Stimulated activated CD4-positive, alpha-beta T cell treated with anti-CD3 and anti-CD28 coated beads, TNF-alpha, amount 100 ng/mL, for 4 hours (primary cell): ENCODE results near the gene FAM222B.

Experiments used
- DNase-seq, 3 experiments: peaks; one replicate each; pipeline ENCODE4 v3.0.0-alpha.2; 2020; ENCODE audit warnings: low read depth in 3 of 3

Gene FAM222B

DNA sequence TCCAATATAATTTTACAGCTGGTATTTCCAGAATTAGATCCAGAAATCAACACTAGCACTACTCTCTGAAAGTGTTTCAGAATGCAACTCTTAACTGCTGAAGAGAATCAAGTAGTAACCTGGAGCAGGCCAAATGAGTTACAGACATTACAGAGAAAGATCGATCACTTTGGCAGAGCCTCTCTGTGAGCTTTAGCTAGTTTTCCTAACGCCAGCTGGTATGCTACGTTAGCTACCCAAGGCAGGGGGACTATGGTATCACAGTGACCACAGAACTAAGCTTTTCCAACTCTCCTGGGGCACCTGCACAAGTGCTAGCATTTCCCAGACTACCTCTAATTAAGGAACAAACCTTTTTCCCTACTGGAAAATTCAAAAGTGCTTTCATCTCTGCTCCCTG is 68.4 kb downstream of the FAM222B start:
- DNase-seq: no peak

DNA sequence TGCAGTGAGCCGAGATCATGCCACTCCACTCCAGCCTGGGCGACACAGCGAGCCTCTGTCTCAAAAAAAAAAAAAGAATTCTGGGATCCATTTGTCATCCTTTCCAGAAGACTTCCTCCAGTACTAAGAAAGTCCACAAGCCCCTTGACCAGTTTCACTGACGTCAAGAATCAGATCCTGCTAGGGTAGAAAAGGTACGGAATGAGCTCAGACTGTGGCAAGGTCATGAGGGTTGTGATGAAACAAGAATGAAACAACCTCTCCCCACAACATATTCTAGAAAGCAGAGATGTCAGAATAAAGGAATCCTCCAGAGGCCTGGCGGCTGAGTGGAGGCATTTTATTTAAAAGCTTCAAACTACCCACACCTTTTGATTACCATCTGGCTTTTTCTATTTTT is 68.9 kb downstream of the FAM222B start:
- DNase-seq: no peak

DNA sequence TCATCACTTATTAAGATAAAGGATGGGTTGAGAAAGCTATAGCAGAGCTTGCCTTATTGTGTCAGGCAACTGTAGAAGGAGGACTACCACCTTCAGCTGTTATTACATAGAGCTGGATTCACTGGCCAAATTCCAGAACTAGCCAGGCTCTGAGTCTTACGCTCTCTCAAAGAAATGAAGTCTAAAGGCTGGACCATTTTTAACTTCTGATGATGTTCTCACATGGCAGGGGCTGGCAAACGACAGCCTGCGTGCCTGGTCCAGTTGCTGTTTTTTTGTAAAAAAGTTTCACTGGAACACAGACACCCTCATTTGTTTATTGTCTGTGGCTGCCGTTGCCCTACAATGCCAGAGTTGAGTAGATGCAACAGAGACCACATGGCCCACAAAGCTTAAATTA is 77.6 kb downstream of the FAM222B start:
- DNase-seq: no peak

DNA sequence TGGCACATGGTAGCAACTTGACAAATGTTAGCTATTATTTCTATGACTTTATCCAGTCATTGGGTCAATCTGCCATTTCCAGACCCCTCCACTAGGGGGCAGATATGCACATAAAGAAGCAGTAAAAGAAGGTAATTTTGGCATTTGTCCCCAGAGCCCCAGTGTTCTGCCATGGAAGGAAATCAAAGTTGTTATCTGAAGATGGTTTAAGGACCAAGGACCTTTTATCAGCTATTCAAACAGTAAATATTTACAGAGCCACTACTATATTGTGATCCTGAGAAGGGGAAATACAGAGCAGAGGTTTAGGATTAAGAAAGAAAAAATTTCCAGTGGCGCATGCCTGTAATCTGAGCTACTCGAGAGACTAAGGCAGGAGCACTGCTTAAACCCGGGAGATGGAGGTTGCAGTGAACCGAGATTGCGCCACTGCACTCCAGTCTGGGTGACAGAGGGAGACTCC is 78.8 kb downstream of the FAM222B start:
- peak; percentile 51 to 73 (median 52) for DNase-seq

DNA sequence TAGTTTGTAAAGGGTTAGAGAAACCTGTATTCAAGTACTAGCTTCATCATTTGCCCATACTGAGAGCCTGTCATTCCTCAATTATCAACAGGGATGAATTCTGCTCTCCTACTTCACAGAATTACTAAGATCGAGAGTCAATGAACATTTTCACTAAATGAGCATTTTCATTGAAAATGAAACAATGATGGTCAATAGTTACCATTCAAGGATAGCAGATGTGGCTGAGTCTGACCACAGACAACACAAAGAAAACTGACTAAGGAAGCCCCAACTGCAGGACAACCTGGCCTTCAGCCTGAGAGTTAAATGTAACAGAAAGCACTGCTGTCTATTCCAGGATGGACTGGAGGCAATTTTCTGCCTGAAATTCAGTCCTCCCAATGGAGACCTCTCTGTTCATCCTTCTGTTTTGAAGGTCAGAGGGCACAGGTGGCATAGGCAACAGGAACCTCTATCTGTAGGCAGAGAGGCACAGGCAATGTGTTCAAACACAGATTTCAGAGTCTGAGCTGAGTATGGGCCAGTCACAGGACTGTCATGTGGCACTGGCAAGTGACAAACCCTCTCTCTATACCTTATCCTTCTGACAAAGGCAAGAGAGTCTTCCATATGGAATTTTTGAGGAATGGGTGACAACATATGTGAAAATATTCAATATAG is 79.3 kb downstream of the FAM222B start:
- DNase-seq: no peak

DNA sequence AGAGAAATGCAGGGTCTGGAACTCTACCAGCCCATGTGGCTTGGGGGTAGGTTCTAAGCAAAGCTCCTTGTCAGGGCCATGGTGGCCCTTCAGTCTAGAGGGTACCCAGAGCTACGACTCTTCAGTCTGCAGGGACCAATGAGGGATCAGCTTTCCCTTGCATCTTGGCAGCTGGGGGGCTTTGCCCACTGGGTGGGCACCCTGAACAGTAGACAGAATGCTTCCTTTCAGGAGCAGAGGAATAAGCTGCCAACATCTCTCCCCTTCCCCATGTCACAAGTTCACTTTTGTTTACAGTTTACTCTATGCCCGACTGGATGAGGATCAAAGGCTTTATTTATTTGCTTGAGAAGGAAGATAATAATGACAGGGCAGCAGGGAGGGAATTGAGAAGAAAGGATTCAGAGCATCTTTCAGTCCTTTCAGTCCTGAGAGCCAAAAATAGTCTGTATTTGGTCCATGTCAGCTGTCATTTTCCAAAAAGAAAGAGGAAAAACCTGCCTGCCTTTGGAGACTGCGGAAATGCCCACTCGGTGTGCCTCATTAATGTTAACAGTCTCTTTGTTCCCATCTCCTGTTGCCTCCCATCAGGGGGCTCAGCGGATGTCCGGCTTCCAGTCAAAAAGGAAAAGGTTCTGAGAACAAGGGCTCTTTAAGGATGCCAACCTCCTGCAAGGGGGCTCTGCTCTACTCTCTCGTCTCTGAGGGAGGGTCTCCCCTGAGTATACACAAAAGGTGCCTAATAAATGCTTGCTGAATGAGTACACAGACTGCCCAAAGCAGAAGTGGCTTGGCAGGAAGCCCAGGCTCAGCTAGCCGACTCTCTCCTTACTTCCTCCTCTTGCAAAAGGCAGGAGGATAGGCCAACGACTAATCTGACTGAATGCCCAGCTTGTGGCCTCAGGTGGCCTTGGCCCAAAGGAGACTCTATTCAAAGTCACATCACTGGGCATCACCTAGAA is 81.7 kb downstream of the FAM222B start:
- DNase-seq: no peak

DNA sequence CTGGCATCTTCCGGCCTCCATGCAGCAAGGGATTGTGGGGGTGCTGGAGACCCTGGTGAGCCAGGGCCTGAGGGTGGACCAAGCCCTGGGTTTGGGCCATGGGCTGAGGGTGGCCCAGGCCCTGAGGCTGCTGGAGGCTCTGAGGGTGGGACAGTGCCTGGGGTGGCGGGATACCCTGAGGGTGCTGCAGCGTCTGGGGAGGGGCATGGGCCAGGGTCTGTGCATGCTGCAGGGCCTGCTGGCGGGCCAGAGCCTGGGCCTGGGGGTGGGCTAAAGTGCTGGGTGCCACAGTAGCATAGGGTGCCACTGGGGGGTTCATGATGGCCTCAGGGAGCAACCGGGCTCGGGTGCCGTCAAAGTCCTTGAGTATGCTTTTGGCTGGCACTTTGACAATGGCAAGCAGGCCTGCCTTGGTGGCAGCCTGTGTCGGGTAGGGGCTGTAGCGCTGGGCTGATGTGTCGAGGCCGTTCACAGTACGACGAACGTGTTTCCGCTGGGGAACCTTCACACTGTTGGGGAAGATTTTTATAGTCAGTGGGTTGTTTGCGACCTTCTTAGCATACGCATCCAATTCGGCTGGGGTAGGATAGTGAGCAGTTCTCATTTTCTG is 83.2 kb downstream of the FAM222B start:
- DNase-seq: no peak

DNA sequence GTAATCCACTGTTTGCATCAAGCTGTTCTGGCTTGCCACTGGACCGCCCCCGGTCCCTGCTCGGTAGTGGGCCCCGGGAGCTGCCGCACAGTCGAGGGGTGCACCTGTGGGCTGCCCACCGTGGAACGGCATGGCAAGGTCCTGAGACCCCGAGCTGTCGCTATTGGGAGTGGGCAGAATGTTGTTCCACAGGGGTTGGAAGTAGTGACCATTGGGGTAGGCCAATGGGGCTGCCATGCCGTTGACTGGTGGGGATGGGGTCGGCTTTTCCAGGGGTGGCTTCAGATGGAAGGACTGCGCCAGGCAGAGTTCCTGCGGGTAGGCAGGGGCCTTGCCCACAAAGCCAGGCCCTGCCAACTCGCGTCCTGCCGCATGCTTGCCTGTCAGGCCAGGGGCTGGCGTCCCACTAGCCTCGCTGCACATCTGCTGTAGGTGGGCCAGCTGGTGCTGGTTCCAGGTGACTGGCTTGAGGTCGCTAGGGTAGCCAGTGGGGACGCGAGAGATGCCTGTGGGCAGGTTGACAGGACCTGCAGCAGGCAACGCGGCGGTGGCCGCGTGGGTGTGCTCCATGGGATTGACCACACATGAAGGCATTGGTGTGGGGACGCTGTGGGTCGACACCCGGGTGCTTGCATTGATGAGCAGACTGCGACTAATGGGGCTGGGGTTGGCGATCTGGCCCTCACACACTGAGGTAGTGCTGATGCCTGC is 84.0 kb downstream of the FAM222B start:
- DNase-seq: no peak

DNA sequence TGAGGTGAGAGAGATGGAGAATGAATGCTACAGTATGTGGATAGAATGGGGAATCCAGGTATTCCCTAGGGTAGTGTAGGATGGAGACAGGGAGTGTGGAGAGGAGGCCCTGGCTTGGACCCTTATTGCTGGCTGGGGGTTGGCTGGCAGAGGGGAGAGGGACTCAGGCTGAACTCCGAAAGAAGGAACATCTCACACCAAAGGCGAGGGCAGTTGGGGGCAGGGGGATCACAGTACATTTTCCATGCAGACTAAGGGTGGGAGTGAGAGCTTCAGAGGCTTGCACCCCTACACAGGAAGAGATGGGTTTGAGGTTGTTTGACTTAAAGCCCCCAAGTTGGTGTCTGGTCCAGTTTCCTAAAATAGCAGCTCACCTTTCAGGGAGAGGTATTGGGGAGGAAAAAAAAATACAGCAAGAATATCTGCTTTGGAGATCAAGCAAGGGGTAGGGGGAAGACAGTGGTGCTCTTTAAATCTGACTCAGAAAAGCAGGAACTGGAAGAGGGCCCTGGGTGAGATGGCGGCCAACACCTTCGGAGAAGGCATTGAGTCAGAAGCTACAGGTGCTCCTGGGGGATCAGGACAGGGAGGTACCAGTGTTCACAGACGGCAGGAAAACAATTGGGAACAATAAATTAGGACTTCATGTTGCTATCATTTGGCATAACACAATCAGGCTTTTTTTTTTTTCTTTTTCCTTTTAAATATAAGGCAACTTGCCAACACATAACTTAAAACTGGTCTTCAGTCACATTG is 86.4 kb downstream of the FAM222B start:
- no peak for DNase-seq

DNA sequence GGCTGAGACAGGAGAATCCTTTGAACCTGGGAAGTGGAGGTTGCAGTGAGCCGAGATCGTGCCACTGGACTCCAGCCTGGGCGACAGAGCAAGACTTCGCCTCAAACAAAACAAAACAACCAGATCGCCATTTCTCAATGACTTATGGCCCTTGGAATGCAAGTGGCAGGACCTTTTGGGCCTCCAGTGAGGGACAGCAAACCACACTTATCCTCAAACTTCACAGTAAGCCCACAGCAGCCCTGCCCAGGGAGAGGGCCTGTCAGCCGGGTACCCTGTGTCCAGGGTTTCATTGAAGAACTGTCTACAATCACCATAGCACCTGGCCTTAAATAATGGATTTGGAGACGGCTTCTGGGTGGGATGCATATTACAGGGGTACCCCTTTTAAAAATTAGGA is 87.1 kb downstream of the FAM222B start:
- DNase-seq: no peak

DNA sequence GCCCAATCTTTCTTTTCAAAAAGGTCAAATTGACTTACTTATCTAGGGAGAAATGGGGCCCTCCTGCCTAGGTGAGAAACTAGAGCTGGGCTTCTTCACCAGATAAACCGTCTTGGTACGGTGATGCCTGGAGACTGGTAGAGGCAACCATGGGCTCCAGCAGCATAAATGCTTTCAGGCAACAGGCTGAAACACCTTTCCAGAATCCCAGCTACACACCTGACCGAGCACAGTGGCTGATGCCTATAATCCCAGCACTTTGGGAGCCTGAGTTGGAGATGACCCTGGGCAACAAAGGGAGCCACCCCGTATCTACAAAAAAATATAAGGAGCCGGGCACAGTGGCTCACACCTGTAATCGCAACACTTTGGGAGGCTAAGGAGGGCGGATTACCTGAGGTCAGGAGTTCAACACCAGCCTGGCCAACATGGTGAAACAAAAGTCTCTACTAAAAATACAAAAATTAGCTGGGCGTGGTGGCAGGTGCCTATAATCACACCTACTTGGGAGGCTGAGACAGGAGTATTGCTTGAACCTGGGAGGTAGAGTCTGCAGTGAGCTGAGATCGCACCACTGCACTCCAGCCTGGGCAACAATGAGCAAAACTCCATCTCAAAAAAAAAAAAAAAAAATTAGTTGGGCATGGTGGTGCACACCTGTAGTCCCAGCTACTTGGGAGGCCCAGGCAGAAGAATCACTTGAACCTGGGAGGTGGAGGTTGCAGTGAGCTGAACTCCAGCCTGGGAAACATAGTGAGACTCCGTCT is 90.8 kb downstream of the FAM222B start:
- DNase-seq: no peak

DNA sequence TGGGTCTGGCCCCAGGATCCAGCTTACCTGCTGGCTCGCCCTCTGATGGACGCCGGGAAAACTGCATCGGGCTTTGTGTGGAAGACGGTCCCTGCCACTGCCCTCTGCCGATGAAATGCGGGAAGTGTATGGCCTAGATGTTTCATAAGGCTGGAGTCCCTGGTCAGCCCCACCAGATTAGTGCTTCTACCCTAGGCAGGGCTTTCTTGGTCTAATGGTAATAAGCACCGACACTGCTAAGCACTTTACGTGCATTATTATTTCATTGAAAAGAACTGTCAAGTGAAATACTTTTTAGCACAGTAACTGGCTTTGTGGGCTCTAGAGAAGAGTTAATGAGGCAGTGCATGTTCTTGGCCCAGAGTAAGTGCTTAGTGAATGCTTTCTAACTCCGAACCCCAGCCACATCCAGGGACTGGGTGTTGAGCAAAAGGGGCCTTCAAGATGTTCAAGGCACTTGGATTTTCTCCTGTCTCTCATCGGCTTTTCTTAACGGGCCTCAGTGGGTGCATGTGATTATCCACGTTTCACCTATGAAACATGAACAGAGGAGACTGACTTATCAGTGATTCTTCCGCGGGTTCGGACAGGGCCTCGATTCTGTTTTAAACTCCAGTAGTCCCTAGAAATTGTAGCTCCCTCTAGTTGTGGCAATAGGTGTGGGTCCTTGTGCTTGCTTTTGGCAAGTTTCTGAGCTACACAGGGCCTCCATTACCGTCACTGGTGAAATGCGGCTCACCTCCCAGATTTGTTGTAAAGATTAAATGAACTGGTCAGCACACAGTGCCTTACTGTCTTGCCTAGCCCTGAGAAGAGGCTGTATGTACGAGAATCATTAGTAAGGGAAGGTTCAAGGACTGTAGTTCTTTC is 92.2 kb downstream of the FAM222B start:
- DNase-seq: peak; percentile 74 to 79 (median 78)

DNA sequence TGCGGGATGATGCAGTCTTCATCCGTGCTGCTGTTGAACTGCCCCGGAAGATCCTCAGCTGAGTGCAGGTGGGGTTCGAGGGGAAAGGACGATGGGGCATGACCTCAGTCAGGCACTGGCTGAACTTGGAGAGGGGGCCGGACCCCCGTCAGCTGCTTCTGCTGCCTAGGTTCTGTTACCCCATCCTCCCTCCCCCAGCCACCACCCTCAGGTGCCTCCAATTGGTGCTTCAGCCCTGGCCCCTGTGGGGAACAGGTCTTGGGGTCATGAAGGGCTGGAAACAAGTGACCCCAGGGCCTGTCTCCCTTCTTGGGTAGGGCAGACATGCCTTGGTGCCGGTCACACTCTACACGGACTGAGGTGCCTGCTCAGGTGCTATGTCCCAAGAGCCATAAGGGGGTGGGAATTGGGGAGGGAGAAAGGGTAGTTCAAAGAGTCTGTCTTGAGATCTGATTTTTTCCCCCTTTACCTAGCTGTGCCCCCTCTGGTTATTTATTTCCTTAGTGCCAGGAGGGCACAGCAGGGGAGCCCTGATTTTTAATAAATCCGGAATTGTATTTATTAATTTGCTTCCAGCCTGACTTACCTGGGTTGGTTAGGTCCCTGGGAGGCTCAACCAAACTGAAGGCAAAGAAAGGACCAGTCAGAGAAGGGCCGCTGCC is 92.9 kb downstream of the FAM222B start:
- DNase-seq: no peak

DNA sequence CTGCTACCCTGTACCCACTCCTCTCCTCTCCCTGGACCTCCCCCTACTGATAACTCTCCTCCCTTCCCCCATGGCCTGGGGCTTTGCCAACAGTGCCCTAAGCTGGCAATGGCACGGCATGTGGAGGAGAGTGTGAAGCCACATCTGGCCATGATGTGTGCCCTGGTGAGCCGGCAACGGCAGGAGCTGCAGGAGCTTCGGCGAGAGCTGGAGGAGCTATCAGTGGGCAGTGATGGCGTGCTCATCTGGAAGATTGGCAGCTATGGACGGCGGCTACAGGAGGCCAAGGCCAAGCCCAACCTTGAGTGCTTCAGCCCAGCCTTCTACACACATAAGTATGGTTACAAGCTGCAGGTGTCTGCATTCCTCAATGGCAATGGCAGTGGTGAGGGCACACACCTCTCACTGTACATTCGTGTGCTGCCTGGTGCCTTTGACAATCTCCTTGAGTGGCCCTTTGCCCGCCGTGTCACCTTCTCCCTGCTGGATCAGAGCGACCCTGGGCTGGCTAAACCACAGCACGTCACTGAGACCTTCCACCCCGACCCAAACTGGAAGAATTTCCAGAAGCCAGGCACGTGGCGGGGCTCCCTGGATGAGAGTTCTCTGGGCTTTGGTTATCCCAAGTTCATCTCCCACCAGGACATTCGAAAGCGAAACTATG is 93.6 kb downstream of the FAM222B start:
- DNase-seq: no peak

DNA sequence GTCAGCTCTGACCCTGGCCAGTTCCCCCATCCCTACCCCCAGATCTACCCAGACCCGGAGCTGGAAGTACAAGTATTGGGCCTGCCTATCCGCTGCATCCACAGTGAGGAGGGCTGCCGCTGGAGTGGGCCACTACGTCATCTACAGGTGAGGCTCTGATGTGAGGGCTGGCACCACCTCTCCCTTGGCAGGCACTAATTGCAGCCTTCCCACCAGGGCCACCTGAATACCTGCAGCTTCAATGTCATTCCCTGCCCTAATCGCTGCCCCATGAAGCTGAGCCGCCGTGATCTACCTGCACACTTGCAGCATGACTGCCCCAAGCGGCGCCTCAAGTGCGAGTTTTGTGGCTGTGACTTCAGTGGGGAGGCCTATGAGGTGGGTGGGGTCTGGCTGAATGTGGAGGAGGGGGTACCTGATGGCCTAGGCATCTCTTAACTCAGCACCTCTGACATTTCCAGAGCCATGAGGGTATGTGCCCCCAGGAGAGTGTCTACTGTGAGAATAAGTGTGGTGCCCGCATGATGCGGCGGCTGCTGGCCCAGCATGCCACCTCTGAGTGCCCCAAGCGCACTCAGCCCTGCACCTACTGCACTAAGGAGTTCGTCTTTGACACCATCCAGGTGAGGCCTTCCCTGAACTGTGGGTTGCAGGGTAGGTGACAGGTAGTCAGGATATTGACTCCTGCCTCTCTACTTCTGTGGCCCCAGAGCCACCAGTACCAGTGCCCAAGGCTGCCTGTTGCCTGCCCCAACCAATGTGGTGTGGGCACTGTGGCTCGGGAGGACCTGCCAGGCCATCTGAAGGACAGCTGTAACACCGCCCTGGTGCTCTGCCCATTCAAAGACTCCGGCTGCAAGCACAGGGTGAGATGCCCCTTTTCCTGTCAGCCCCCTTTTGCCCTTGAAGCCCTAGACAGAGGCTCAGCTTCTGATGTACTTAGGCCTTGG is 94.5 kb downstream of the FAM222B start:
- DNase-seq: no peak

DNA sequence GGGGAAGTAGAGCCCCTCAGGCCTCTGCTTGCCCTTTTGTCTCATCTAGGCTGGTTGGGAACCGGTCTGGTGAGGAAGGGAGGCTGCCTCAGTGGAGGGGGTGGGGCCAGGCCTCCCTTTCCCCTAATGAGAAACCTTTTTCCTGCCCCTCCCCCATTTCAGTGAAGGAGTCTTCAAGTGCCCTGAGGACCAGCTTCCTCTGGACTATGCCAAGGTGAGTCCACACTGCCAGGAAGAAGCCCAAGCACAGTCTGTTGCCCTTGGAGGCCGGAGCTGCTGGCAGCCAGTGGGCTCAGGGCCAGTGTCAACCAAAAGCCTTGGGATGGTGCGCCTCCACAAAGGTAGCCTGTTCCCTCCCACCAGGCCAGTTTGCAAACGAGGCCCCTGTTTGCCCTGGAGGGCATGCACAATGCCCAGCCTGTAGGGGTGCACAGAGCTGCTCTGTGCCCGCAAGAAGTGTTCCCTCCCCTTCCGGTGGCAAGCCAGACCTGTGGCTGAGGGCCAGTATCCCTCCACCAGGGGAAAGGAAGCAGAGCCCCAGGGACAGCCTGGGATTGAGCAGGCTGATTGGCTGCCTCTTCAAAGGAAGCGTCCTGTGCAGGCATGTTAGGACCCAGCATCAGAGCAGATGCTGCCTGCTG is 95.4 kb downstream of the FAM222B start:
- no peak for DNase-seq

DNA sequence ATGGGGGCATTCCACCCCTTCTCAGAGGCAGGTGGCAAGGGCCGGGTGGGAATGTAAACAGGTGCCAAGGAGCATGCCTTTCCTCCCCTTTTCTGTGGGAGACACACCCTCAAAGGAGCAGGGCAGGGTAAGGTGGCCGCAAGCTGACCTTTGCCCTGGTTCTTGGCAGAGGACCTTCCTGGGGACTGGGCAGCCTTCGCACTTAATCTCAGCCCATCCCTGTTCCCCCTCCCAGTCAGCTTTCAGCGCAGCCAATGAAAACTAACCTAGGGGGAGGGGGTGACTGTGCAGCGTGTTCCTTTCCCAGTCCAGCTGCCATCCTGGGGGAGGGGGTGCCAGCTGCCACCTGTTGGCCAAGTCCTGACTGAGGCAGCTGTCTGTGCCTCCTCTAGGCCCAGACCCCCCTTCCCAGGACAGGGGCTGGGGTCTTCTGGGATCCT is 96.0 kb downstream of the FAM222B start:
- DNase-seq: no peak
